GM18526 (cell line): ENCODE results near the gene BASP1.

ENCODE experiments used
- POLR2A ChIP-seq: IDR thresholded peaks from 3 replicates; pipeline ENCODE4 v1.6.1; 2011; ENCODE audit not compliant: insufficient read length; ENCODE audit errors: extremely low read depth

BASP1 gene

GRCh38 chr5:17233488-17233887, 16.1 kb downstream of the BASP1 start:
- TF ChIP-seq POLR2A, result no peak

- no peak for TF ChIP-seq POLR2A
These were observed 16.9 kb downstream of the BASP1 start for GRCh38 chr5:17234374-17234773.

DNA sequence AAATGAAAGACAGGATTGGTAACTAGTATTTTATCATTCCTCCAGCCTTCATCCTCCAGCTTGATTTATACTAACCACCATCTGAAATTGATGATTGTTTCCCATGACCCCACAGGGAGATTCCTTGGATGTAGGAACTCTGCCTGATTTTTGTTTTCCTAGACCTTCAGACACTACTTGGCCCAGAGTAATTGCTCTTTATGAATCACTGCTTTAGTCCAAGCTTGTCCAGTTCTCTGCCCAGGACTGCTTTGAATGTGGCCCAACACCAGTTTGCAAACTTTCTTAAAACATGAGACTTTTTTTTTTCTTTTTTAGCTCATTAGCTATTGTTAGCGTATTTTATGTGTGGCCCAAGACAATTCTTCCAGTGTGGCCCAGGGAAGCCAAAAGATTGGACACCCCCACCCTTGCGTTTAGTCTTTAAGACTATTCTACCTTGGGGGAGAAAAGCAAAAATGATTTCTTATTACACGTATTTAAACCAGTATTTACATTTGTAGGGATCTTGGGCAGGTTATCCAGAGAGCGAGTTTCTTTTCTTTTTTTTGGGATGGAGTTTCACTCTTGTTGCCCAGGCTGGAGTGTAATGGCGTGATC, 18.4 kb downstream of the BASP1 start:
- TF ChIP-seq POLR2A, result no peak

DNA sequence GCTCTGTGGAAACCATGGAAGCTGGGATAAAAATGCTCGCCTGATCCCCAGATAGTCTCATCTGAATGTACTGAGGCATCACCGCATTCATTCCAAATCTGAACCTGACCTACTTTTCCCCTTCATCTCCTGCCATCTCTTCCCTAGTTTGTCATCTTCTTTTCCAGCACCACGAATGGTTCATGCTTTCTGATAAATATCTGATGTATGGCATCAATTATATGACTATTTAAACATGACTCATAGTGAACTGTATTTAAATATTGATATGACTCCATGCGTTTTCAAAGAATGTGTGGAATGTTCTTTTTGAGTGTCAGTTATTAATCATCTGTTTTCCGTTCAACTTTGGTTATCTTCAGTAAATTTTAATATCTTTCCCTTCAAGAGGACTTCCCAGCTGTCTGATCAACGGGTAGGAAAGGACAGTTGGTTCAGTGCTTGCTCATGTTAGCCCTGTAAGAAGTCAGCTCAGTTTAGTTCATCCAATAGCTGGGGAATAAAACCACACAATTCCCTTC, 21.1 kb downstream of the BASP1 start:
- TF ChIP-seq POLR2A, result no peak

GRCh38 chr5:17239953-17240352, 22.5 kb downstream of the BASP1 start:
- no peak for TF ChIP-seq POLR2A

GRCh38 chr5:17240487-17240886, 23.1 kb downstream of the BASP1 start:
- TF ChIP-seq POLR2A, result no peak

GRCh38 chr5:17241635-17242034, 24.2 kb downstream of the BASP1 start:
- TF ChIP-seq POLR2A, result no peak

DNA sequence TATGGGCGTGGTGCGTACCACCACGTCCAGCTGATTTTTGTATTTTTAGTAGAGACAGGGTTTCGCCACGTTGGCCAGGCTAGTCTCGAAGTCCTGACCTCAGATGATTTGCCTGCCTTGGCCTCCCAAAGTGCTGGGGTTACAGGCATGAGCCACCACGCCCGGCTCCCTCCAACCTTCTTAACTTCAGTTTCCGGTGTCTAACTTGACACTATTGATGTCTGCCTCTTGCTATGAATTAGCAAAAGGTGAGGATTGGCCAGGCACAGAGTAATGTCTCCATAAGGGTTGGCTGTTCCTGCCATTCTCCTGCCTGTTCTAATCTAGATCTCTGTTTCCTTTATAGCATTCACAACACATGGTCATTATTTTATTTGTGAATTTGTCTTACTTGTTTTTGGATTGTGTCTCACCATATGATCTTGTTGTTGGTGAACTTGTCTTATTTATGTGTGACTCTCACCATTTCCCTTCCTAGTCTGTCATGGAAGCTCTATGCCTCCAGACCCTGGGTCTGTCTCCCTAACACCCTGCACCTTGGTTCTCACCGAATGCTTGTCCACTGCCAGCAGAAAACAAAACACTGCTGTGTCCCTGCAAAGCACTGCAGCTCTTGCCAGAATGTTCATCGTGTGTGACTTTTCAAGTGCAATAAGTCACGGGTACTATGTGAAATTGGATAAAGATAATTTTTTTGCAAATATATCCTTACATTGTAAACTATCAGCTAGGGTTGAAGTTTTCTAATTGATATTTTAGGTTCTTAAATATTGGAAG, 26.0 kb downstream of the BASP1 start:
- no peak for TF ChIP-seq POLR2A

DNA sequence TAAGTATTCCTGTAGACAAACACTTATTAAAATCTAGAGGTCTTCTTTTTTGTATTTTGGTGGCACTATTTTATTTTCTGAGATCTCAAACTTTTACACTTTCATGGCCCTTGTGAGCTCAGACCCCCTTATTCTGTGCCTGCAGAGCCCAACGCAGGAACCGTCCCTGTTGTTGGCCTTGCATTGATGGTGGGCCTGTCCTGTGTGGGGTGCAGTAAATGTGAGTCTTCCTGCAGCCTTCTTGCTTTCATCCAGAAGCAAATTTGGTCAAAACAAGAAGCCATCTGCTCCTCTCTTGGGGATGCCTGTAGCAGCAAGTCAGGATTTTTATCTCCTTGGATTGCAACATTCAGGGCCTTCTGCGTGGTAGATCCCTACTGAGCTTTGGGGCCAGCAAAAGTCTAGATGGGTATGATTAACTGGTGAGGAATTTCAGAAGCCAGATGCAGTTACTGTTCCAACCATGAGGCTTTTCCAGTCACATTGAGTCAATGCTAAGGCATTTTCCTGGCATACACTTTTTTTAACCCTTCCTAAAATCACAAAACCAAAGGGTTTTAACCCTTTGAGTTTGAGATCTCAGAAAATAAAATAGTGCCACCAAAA, 31.7 kb downstream of the BASP1 start:
- no peak for TF ChIP-seq POLR2A

- no peak for TF ChIP-seq POLR2A
These were observed 35.1 kb downstream of the BASP1 start for GRCh38 chr5:17252543-17252942.

- no peak for TF ChIP-seq POLR2A
These were observed 38.1 kb downstream of the BASP1 start for GRCh38 chr5:17255471-17256021.

- TF ChIP-seq POLR2A, result no peak
These were observed 38.7 kb downstream of the BASP1 start for GRCh38 chr5:17256171-17256570.

DNA sequence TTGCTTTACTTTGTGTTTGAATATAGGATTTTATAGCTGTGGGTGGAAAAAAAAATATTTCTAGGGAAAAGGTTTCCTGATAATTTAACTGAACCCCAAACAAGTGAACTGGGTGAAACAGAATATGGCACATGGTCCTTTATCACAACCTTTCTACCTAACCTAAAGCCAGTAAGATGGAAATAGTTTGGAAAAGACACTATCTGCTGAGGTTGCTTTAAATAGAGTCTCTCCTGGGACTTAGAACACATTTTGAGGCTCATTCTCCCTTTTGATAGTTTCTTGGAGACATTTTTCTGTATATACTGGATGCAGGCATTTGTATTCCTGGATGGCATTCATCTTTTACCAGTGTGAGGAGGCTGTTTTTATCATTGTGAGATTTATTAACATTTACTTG, 39.4 kb downstream of the BASP1 start:
- TF ChIP-seq POLR2A, result no peak

GRCh38 chr5:17257705-17258273, 40.4 kb downstream of the BASP1 start:
- TF ChIP-seq POLR2A, result no peak

- TF ChIP-seq POLR2A, result no peak
These were observed 41.0 kb downstream of the BASP1 start for GRCh38 chr5:17258431-17258830.
